Esophagus muscularis mucosa (tissue), 4 donors: ENCODE data around the gene ACO2. TPM values are rescaled to one million over a fixed set of nuclear protein-coding genes. Genes with fewer than 3 reads are reported as not detected.

Experiments used
- total RNA-seq, 4 donors: library from RNA; depleted of rRNA; stranded (reverse); fragments of >200 nt; gene quantifications; one replicate each; pipeline versions ENCODE4 v1.1.0 to v1.2.1, GENCODE V29; 2016

The ACO2 gene
- total RNA-seq, 4 donors from 2014 or later: 141 to 214 (median 166) TPM

Other genes with a start within 250 kb of the ACO2 start
- gene CHADL, start 228.2 kb upstream of the ACO2 start, total RNA-seq: 10 to 100 TPM in 2 of 4 donors, 1 to 10 TPM in 2; 7.5 to 13.2 (median 10.3) TPM
- gene RANGAP1, start 182.9 kb upstream of the ACO2 start, total RNA-seq: 10 to 100 TPM; 39.9 to 87.9 (median 65.5) TPM
- gene ZC3H7B, start 167.6 kb upstream of the ACO2 start, total RNA-seq: 10 to 100 TPM; 39.9 to 72.2 (median 54.3) TPM
- gene TEF, start 87.2 kb upstream of the ACO2 start, total RNA-seq: 10 to 100 TPM; 19.5 to 47.8 (median 36.6) TPM
- gene TOB2, start 22.3 kb upstream of the ACO2 start, total RNA-seq: 100 to 1,000 TPM in 1 of 4 donors, 10 to 100 TPM in 3; 56.2 to 100 (median 93.0) TPM
- gene PHF5A, start 425 bp upstream of the ACO2 start, total RNA-seq: 10 to 100 TPM; 36.5 to 46.1 (median 42.2) TPM
- 10 to 100 TPM; 20.9 to 28.2 (median 23.0) TPM for gene POLR3H, start 75.4 kb downstream of the ACO2 start, total RNA-seq
- gene CSDC2, start 91.9 kb downstream of the ACO2 start, total RNA-seq: 10 to 100 TPM in 1 of 4 donors, 1 to 10 TPM in 3; 2.9 to 12.4 (median 7.1) TPM
- 10 to 100 TPM; 37.4 to 54.2 (median 39.3) TPM for gene PMM1, start 120.7 kb downstream of the ACO2 start, total RNA-seq
- gene DESI1, start 151.9 kb downstream of the ACO2 start, total RNA-seq: 10 to 100 TPM; 18.6 to 76.5 (median 33.7) TPM
- 100 to 1,000 TPM; 181 to 255 (median 233) TPM for gene XRCC6, start 152.2 kb downstream of the ACO2 start, total RNA-seq
- gene SNU13, start 219.8 kb downstream of the ACO2 start, total RNA-seq: 100 to 1,000 TPM in 2 of 4 donors, 10 to 100 TPM in 2; 79.7 to 115 (median 93.3) TPM
- 1 to 10 TPM in 1 of 4 donors, under 1 TPM in 3; 0.39 to 1.3 (median 0.44) TPM for gene MEI1, start 230.4 kb downstream of the ACO2 start, total RNA-seq